Smooth muscle cell (in vitro differentiated cells): ENCODE measurements around the gene UBE2J2. TPM values are rescaled to one million over a fixed set of nuclear protein-coding genes. Genes with fewer than 3 reads are reported as not detected.

Experiments
- DNase-seq: peaks from one replicate; lab custom pipeline; 2025; ENCODE audit not compliant: unreplicated experiment; lab: John Stamatoyannopoulos, UW
- H2AFZ ChIP-seq: fragments of 200-600 bp; sonication (generic); 2 replicates; pipeline ENCODE4 v1.6.0; 2016; ENCODE audit warnings: antibody characterized with exemption, low read depth, mild to moderate bottlenecking
- H3F3A ChIP-seq: fragments of 200-600 bp; sonication (generic); 2 replicates; pipeline ENCODE4 v1.6.0; 2017; ENCODE audit warnings: antibody characterized with exemption, low read depth
- H3K27ac ChIP-seq: fragments of 200-600 bp; sonication (generic); 2 replicates; pipeline ENCODE4 v1.5.1; 2016; ENCODE audit warnings: low read depth, mild to moderate bottlenecking
- H3K27me3 ChIP-seq: fragments of 200-600 bp; sonication (generic); 2 replicates; pipeline ENCODE4 v1.6.1; 2016; ENCODE audit warnings: low read depth, mild to moderate bottlenecking
- H3K36me3 ChIP-seq: fragments of 200-600 bp; sonication (generic); 2 replicates; pipeline ENCODE4 v1.5.1; 2016; ENCODE audit warnings: low read depth
- H3K4me1 ChIP-seq: fragments of 200-600 bp; sonication (generic); 2 replicates; pipeline ENCODE4 v1.5.1; 2016; ENCODE audit warnings: low read depth
- H3K4me2 ChIP-seq: fragments of 200-600 bp; sonication (generic); 2 replicates; pipeline ENCODE4 v1.6.0; 2016; ENCODE audit warnings: mild to moderate bottlenecking
- H3K4me3 ChIP-seq: fragments of 200-600 bp; sonication (generic); 2 replicates; pipeline ENCODE4 v1.5.1; 2016; ENCODE audit warnings: mild to moderate bottlenecking
- H3K79me2 ChIP-seq: fragments of 200-600 bp; sonication (generic); 2 replicates; pipeline ENCODE4 v1.6.0; 2016; ENCODE audit warnings: low read depth, mild to moderate bottlenecking
- H3K9ac ChIP-seq: fragments of 200-600 bp; sonication (generic); 2 replicates; pipeline ENCODE4 v1.6.0; 2016; ENCODE audit warnings: low read depth
- H3K9me3 ChIP-seq: fragments of 200-600 bp; sonication (generic); replicated peaks from 2 replicates; pipeline ENCODE4 v1.5.1; 2016; ENCODE audit warnings: low read depth
- H4K20me1 ChIP-seq: fragments of 200-600 bp; sonication (generic); 2 replicates; pipeline ENCODE4 v1.6.0; 2016; ENCODE audit warnings: low read depth
- CTCF ChIP-seq: fragments of 200-600 bp; sonication (generic); IDR thresholded peaks from 2 replicates; pipeline ENCODE4 v1.5.1; 2017; ENCODE audit warnings: borderline replicate concordance, mild to moderate bottlenecking, antibody characterized with exemption; ENCODE audit not compliant: insufficient read depth, poor library complexity, severe bottlenecking
- WGBS: methylation state at CpG from one replicate; pipeline ENCODE4 v1.1.7; 2016; ENCODE audit warnings: low lambda C conversion rate; 5-methylcytosine and 5-hydroxymethylcytosine counted together
- polyA plus RNA-seq: library from polyadenylated mRNA; unstranded; fragments of >200 nt; fragmentation: Nextera tagmentation; extraction: Ambion mirVana; gene quantifications from 2 replicates; pipeline ENCODE4 v1.2.1, GENCODE V29; 2016
- total RNA-seq: library from RNA; depleted of rRNA; stranded (reverse); fragments of >200 nt; gene quantifications from 2 replicates; pipeline ENCODE4 v1.2.3, GENCODE V29; 2014

The UBE2J2 gene
- total and polyA plus RNA-seq, 2 experiments from 2014 or later: 30.2 to 72.9 TPM

GRCh38 chr1:1228187-1228586 lies 45.5 kb downstream of the UBE2J2 start:
- peaks cover 72% of the 10 kb centered on the region for H3K79me2 ChIP-seq
- TF ChIP-seq CTCF: no peak
- no peaks in the 10 kb centered on the region for H3K9me3 ChIP-seq
- no peak overlapping the region for H3K27ac ChIP-seq
- no peaks in the 10 kb centered on the region for H3K36me3 ChIP-seq
- H3K4me3 ChIP-seq: no peak overlapping the region
- no peak overlapping the region for H3K9ac ChIP-seq
- no peaks in the 10 kb centered on the region for H3K27me3 ChIP-seq
- WGBS: 97% methylated on average over 29 of the region's 30 CpGs
- H3K4me1 ChIP-seq: peaks cover 7% of the 10 kb centered on the region
- DNase-seq: no peak
- no peak overlapping the region for H3K4me2 ChIP-seq
- no peak overlapping the region for H2AFZ ChIP-seq
- H3F3A ChIP-seq: no peaks in the 10 kb centered on the region
- H4K20me1 ChIP-seq: peaks cover 65% of the 10 kb centered on the region

- H3K4me3 ChIP-seq: no peak overlapping the region
- no peak for DNase-seq
- no peaks in the 10 kb centered on the region for H3K9me3 ChIP-seq
- no peak overlapping the region for H3K27ac ChIP-seq
- H3K4me1 ChIP-seq: peaks cover 7% of the 10 kb centered on the region
- no peaks in the 10 kb centered on the region for H3K36me3 ChIP-seq
- no peak overlapping the region for H3K4me2 ChIP-seq
- WGBS: 99% methylated on average over 14 of the region's 25 CpGs
- peaks cover 65% of the 10 kb centered on the region for H4K20me1 ChIP-seq
- H3K9ac ChIP-seq: no peak overlapping the region
- H3K79me2 ChIP-seq: peaks cover 68% of the 10 kb centered on the region
- H2AFZ ChIP-seq: no peak overlapping the region
- H3F3A ChIP-seq: no peaks in the 10 kb centered on the region
- no peaks in the 10 kb centered on the region for H3K27me3 ChIP-seq
- TF ChIP-seq CTCF: no peak
Observed at GRCh38 chr1:1227386-1227785, 46.3 kb downstream of the UBE2J2 start.

GRCh38 chr1:1226566-1227362 lies 46.9 kb downstream of the UBE2J2 start:
- H3K36me3 ChIP-seq: no peaks in the 10 kb centered on the region
- no peaks in the 10 kb centered on the region for H3K27me3 ChIP-seq
- H3K9me3 ChIP-seq: no peaks in the 10 kb centered on the region
- H3K4me2 ChIP-seq: no peak overlapping the region
- no peak for DNase-seq
- H3K27ac ChIP-seq: no peak overlapping the region
- peaks cover 65% of the 10 kb centered on the region for H4K20me1 ChIP-seq
- H3K4me1 ChIP-seq: peaks cover 7% of the 10 kb centered on the region
- H3K79me2 ChIP-seq: peaks cover 68% of the 10 kb centered on the region
- H3F3A ChIP-seq: no peaks in the 10 kb centered on the region
- no peak for TF ChIP-seq CTCF
- H2AFZ ChIP-seq: no peak overlapping the region
- WGBS: 99% methylated on average over 35 of the region's 44 CpGs
- no peak overlapping the region for H3K9ac ChIP-seq
- H3K4me3 ChIP-seq: no peak overlapping the region

- peaks cover 5% of the 10 kb centered on the region for H3K4me1 ChIP-seq
- 99% methylated on average over 18 of the region's 18 CpGs for WGBS
Observed at GRCh38 chr1:1225913-1226312, 47.7 kb downstream of the UBE2J2 start.

More at GRCh38 chr1:1225913-1226312, 47.7 kb downstream of the UBE2J2 start:
- H4K20me1 ChIP-seq: peaks cover 63% of the 10 kb centered on the region
- H3K36me3 ChIP-seq: no peaks in the 10 kb centered on the region
- no peak overlapping the region for H3K9ac ChIP-seq
- H3F3A ChIP-seq: no peaks in the 10 kb centered on the region
- H3K27me3 ChIP-seq: no peaks in the 10 kb centered on the region
- H2AFZ ChIP-seq: no peak overlapping the region
- TF ChIP-seq CTCF: no peak
- H3K4me2 ChIP-seq: no peak overlapping the region
- no peak for DNase-seq
- H3K9me3 ChIP-seq: no peaks in the 10 kb centered on the region
- H3K79me2 ChIP-seq: peaks cover 65% of the 10 kb centered on the region
- H3K27ac ChIP-seq: no peak overlapping the region
- H3K4me3 ChIP-seq: no peak overlapping the region
